ENCODE measurements around the gene SLC38A3. TPM values are rescaled to one million over a fixed set of nuclear protein-coding genes. Genes with fewer than 3 reads are reported as not detected.

SLC38A3 gene
- total RNA-seq, 4 donors from 2014 or later: 1.9 to 8.9 (median 5.0) TPM

GRCh38 chr3:50203809-50204803 is 965 bp upstream of the SLC38A3 start:
- peaks cover 18 to 38% of the 10 kb centered on the region in 2 donors for H3K4me1 ChIP-seq
- no peak for DNase-seq
- in situ Hi-C loops (cut with MboI; ENCODE audit: low sequenced_read_pairs in 4 of 4) (no loop called here), intact Hi-C loops (cut with DNase I; ENCODE audit: low total_unique reads) (no loop called here)
- H3K36me3 ChIP-seq: no peaks in the 10 kb centered on the region
- no peak for TF ChIP-seq CTCF (IDR thresholded peaks at IDR 0.05 in 4 of 5, conservative IDR thresholded peaks at IDR 0.05 in 1 of 5)
- no peak for TF ChIP-seq POLR2A (IDR thresholded peaks at IDR 0.05)
- no peaks in the 10 kb centered on the region for H3K9me3 ChIP-seq
- H3K27ac ChIP-seq: peak overlapping the region; percentile 87 to 97 (median 95)
- H3K4me3 ChIP-seq: no peak overlapping the region
- no peak for ATAC-seq
- no peaks in the 10 kb centered on the region for H3K27me3 ChIP-seq

- peak overlapping the region; percentile 87 to 97 (median 95) for H3K27ac ChIP-seq
These were observed 574 bp downstream of the SLC38A3 start for GRCh38 chr3:50205413-50206276.

GRCh38 chr3:50207359-50208042 is 2.4 kb downstream of the SLC38A3 start:
- Histone ChIP-seq H3K27me3 (no peaks in the 10 kb centered on the region), H3K4me1 (peaks cover 41 to 61% of the 10 kb centered on the region in 2 donors), H3K36me3 (no peaks in the 10 kb centered on the region), H3K9me3 (no peaks in the 10 kb centered on the region), H3K4me3 (no peak overlapping the region), H3K27ac (peak overlapping the region; percentile 17 to 97 (median 76))
- in situ Hi-C loops (cut with MboI; ENCODE audit: low sequenced_read_pairs in 4 of 4) (no loop called here), intact Hi-C loops (cut with DNase I; ENCODE audit: low total_unique reads) (no loop called here)
- ATAC-seq: no peak
- TF ChIP-seq POLR2A (IDR thresholded peaks at IDR 0.05) (no peak), CTCF (IDR thresholded peaks at IDR 0.05 in 4 of 5, conservative IDR thresholded peaks at IDR 0.05 in 1 of 5) (no peak)
- DNase-seq: no peak

More at GRCh38 chr3:50205413-50206276, 574 bp downstream of the SLC38A3 start:
- intact Hi-C loops (cut with DNase I; ENCODE audit: low total_unique reads): no loop called here
- Histone ChIP-seq H3K27me3 (no peaks in the 10 kb centered on the region), H3K4me1 (peaks cover 24 to 45% of the 10 kb centered on the region in 2 donors), H3K36me3 (no peaks in the 10 kb centered on the region), H3K9me3 (no peaks in the 10 kb centered on the region), H3K4me3 (peak overlapping the region; percentile 74 to 91 (median 76))
- in situ Hi-C loops (cut with MboI; ENCODE audit: low sequenced_read_pairs in 4 of 4): no loop called here
- DNase-seq: peak; percentile 69 to 80
- ATAC-seq: peak; percentile 67 to 69
- TF ChIP-seq CTCF (IDR thresholded peaks at IDR 0.05 in 4 of 5, conservative IDR thresholded peaks at IDR 0.05 in 1 of 5) (no peak), POLR2A (IDR thresholded peaks at IDR 0.05) (peak; percentile 32 to 48)

GRCh38 chr3:50208677-50209344 is 3.7 kb downstream of the SLC38A3 start:
- Histone ChIP-seq H3K4me1 (peaks cover 52 to 74% of the 10 kb centered on the region in 2 donors), H3K27ac (peak overlapping the region in 3 of 4 donors; percentile 55 to 97 (median 96)), H3K27me3 (no peaks in the 10 kb centered on the region), H3K4me3 (no peak overlapping the region), H3K36me3 (no peaks in the 10 kb centered on the region), H3K9me3 (no peaks in the 10 kb centered on the region)
- DNase-seq (no peak), ATAC-seq (no peak)
- TF ChIP-seq CTCF (IDR thresholded peaks at IDR 0.05 in 4 of 5, conservative IDR thresholded peaks at IDR 0.05 in 1 of 5): no peak
- no peak for TF ChIP-seq POLR2A (IDR thresholded peaks at IDR 0.05)
- in situ Hi-C loops (cut with MboI; ENCODE audit: low sequenced_read_pairs in 4 of 4): no loop called here
- intact Hi-C loops (cut with DNase I; ENCODE audit: low total_unique reads): no loop called here

All from gastrocnemius medialis (tissue), 4 donors.